ENCODE measurements around the gene TMEM25.
"Not testable (repeated sequence)": the region's sequence is repeated elsewhere in the genome, so short reads cannot be mapped to it uniquely, and the experiment has no call there.

TMEM25 gene

DNA sequence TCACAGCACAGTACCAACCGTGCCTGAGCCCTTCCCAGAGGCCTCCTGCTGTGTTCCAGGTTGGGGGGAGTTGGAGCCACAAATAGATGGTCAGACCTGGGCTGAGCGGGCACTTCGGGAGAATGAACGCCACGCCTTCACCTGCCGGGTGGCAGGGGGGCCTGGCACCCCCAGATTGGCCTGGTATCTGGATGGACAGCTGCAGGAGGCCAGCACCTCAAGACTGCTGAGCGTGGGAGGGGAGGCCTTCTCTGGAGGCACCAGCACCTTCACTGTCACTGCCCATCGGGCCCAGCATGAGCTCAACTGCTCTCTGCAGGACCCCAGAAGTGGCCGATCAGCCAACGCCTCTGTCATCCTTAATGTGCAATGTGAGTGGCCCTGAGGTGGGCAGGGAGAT is 1.1 kb downstream of the TMEM25 start:
- DNase-seq (ENCODE audit: low read depth in 3 of 3), result no peak

DNA sequence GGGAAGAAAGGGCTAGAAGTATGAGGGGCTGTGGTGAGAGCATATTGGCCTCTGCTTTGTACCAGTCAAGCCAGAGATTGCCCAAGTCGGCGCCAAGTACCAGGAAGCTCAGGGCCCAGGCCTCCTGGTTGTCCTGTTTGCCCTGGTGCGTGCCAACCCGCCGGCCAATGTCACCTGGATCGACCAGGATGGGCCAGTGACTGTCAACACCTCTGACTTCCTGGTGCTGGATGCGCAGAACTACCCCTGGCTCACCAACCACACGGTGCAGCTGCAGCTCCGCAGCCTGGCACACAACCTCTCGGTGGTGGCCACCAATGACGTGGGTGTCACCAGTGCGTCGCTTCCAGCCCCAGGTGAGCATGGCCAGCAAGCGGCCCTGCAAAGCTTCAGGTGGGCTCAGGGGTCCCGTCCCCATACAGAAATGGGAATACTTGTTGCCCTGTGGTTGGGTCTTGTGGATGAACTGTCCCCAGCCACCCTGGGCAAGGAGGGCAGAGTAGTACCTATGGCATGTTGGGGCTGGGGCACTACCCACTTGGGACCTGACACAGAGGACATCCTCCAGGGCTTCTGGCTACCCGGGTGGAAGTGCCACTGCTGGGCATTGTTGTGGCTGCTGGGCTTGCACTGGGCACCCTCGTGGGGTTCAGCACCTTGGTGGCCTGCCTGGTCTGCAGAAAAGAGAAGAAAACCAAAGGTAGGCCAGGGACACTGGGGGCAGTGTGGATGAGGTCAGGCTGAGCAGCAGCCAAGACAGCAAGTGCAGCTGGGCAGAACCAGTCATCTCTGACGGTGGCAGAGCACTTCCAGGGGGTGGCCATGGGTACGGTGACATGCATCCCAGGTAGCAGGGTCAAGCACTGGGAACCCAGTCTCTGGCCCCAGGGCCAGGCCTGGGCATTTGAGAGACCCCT is 2.1 kb downstream of the TMEM25 start:
- DNase-seq (ENCODE audit: low read depth in 3 of 3), result no peak

DNA sequence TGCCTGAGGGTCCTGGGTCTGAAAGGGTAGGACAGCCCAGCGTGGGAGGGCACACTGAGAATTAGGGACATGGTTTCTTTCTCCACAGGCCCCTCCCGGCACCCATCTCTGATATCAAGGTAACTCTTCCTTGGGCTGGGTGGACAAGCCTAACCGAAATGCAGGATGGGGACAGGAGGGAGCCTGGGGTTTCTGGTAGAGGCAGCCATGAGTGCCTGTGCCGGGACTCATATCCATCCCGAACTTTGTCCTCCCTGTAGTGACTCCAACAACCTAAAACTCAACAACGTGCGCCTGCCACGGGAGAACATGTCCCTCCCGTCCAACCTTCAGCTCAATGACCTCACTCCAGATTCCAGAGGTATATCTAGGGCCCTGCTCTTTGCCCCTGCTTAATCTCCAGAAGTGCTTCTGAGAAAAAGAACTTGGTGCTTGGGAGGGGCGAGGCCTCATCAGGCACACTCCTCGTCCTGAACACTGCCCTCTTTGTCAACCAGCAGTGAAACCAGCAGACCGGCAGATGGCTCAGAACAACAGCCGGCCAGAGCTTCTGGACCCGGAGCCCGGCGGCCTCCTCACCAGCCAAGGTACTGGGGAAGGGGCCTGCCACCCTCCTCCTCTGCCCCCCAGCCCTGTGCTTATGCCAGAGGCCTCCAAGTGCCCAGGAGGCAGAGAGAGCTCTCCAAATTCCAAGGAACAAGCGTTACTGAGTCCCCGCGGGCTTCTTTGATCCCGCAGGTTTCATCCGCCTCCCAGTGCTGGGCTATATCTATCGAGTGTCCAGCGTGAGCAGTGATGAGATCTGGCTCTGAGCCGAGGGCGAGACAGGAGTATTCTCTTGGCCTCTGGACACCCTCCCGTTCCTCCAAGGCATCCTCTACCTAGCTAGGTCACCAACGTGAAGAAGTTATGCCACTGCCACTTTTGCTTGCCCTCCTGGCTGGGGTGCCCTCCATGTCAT is 3.1 kb downstream of the TMEM25 start:
- no peak for DNase-seq (ENCODE audit: low read depth in 3 of 3)

DNA sequence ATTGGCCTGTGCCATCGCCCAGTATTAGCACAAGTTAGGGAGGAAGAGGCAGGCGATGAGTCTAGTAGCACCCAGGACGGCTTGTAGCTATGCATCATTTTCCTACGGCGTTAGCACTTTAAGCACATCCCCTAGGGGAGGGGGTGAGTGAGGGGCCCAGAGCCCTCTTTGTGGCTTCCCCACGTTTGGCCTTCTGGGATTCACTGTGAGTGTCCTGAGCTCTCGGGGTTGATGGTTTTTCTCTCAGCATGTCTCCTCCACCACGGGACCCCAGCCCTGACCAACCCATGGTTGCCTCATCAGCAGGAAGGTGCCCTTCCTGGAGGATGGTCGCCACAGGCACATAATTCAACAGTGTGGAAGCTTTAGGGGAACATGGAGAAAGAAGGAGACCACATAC is 4.3 kb downstream of the TMEM25 start:
- no peak for DNase-seq (ENCODE audit: low read depth in 3 of 3)

DNA sequence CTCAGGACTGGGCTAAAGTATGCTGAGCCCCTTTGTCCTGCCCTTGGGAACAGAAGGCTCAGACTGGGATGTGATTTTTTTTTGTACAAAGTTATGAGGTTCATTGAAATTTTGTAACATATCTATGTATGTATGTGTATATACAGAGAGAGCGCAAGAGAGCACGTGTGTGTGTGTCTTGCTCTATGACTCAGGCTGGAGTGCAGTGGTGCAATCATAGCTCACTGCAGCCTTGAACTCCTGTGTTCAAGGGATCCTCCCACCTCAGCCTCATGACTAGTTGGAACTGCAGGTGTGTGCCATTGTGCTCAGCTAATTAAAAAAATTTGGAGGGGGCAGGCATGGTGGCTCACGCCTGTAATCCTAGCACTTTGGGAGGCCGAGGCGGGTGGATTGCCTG is 5.7 kb downstream of the TMEM25 start:
- no peak for DNase-seq (ENCODE audit: low read depth in 3 of 3)

DNA sequence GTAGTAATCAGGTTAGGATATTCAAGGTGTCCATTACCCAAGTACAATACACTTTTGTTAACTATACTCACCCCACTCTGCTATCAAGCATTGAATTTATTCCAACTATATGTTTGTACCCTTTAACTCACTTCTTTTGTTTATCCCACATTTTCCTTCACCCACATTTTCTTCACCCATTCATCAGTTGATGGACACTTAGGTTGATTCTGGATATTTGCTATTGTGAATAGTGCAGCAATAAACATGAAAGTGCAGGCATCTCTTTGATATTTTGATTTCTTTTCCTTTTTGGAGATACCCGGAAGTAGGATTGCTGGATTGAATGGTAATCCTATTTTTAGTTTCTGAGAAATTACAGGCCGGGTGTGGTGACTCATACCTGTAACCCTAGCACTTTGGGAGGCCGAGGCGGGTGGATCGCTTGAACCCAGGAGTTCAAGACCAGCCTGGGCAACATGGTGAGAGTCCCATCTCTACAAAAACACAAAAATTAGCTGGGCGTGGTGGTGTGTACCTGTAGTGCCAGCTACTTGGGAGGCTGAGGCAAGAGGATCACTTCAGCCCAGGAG is 6.5 kb downstream of the TMEM25 start:
- no peak for DNase-seq (ENCODE audit: low read depth in 3 of 3)

DNA sequence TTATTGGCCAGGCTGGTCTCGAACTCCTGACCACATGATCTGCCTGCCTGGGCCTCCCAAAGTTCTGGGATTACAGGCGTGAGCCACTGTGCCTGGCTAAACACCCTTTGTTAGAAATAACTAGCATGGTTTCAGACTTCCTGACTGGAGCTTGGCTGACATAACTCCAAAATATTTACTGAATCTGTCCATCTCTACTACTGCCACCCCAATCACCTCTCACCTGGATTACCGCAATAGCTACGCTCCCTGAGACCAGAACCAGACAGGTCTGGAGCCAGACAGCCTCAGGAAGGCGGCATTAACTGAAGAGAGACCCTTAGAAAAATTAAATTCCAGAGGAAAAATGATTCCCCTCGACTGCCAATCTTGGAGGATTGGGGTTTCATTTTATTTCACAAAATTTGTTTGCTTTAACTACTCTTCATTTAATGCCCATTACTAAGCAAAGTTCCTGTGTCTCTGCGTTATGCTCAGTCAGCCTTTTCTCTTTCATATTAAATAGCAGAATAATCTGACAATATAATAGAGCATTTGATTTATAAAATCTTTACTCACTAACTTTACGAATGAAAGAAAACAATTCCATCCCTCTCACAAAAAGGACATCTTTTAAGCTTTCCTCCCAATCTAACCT is 13.1 kb downstream of the TMEM25 start:
- DNase-seq (ENCODE audit: low read depth in 3 of 3), result no peak

DNA sequence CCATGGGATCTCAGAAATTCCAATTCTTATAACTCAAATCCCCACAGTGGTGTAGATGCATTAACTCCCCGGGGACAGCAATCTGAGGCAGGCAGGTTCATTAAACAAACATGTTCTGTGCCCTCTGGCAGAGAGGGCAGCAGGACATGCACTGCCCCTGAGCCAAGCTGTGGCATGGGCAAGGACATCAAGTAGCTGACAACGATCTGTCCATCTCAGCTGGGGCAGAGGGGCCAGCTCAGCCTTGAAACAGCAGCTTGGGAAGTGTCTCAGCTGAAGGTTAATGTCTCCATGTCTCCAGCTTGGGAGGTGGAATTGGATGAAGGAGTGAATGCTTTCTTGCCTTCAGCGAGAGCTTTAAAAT is 13.6 kb downstream of the TMEM25 start:
- no peak for DNase-seq (ENCODE audit: low read depth in 3 of 3)

DNA sequence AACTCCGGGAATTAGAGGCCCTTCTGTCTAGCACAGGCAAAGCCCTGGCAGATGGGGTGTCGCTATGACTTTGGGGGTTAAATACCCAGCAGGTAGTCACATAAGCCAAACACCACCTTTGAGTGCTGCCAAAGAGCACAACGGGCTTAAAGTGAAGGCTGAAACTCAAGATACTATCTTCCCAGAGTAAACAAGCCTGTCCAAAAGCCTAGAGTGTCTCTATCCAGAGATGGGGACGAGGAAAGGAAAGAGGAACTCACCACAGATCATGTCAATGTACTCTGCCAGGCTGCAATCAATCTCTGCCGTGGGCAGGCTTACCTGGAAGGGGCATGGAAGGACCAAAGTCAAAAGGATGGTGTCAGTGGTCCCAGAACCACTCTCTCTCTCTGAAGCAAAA is 14.5 kb downstream of the TMEM25 start:
- no peak for DNase-seq (ENCODE audit: low read depth in 3 of 3)

DNA sequence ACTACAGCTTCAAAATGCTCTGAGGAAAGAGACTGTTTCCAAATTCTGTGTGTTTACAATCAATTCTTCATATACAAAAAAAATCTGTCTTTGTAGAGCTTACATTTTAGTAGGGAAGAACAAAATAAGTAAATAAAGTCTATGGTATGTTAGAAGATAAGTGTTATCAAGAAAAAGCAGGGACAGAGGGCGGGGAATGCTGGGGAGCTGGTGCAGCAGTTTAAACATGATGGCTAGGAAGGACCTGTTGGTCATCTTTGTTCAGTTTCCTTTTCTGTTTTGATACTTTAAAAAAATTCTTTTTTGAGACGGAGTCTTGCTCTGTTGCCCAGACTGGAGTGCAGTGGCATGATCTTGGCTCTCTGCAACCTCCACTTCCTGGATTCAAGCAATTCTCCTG is 16.1 kb downstream of the TMEM25 start:
- no peak for DNase-seq (ENCODE audit: low read depth in 3 of 3)

DNA sequence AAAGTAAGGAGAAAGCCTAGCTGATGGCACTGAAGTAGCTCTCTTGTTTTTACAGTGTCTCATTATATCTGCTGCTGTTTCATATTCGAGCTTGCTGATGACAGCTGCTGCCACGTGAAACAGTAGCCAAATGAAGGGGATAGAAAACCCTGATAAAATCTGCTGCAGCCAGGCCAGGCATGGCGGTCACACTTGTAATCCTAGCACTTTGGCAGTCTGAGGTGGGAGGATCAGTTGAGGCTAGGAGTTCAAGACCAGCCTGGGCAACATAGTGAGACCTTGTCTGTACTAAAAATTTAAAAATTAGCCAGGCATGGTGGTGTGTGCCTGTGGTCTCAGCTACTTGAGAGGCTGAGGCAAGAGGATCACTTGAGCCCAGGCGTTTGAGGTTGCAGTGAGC is 21.3 kb downstream of the TMEM25 start:
- DNase-seq (ENCODE audit: low read depth in 3 of 3), result no peak

DNA sequence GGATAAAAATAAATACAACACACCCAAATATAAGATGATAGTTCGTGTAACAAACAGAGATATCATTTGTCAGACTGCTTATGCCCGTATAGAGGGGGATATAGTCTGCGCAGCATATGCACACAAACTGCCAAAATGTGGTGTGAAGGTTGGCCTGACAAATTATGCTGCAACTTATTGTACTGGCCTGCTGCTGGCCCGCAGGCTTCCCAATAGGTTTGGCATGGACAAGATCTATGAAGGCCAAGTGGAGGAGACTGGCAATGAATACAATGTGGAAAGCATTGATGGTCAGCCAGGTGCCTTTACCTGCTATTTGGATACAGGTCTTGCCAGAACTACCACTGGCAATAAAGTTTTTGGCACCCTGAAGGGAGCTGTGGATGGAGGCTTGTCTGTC is 29.8 kb downstream of the TMEM25 start:
- no peak for DNase-seq (ENCODE audit: low read depth in 3 of 3)

DNA sequence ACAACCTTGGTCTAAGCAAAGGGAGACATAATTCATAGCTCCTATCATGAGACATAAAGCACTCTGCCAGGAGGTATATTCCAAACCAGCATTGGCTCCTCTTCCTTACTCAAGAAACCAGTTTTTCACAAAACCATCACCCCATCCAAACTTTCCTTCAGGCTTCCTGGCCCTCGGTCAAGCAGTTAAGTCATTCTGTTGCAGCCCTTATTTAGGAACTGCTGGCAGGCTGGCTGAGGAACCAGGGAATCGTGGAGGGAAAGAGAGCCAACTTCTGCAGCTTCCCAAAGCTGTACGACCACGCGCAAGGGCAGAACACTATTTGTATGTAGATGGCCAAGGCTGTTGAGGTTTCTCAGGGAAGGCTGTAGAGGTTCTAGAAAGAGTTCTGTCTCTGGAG is 34.1 kb downstream of the TMEM25 start:
- no peak for DNase-seq (ENCODE audit: low read depth in 3 of 3)

DNA sequence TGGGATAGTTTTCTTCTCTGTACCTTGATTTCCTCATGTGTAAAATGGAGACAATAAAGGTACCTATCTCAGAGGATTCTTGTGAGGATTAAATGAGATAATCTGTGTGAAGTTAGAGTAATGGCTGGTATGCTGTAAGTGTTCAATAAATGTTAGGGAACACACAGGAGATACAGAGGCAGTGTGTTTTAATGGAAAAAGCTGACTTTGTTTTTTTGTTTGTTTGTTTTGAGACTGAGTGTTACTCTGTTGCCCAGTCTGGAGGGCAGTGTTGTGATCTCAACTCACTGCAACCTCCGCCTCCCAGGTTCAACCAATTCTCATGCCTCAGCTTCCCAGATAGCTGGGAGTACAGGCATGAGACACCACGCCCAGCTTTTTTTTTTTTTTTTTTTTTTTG is 38.7 kb downstream of the TMEM25 start:
- no peak for DNase-seq (ENCODE audit: low read depth in 3 of 3)

DNA sequence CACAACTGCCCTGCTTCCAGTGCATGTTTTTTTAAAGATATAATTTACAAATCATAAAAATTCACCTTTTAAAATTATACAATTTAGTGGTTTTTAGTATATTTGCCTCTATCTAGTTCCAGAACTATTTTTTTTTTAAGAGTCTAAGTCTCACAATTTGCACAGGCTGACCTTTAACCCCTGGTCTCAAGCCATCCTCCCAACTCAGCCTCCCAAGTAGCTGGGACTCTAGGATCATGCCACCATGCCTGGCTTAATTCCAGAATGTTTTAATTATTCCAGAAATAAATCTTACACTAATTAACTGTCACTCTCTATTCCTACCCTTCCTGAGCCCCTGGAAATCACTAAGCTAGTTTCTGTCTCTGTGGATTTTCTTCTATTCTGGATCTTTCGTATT is 39.8 kb downstream of the TMEM25 start:
- DNase-seq (ENCODE audit: low read depth in 3 of 3), result no peak

DNA sequence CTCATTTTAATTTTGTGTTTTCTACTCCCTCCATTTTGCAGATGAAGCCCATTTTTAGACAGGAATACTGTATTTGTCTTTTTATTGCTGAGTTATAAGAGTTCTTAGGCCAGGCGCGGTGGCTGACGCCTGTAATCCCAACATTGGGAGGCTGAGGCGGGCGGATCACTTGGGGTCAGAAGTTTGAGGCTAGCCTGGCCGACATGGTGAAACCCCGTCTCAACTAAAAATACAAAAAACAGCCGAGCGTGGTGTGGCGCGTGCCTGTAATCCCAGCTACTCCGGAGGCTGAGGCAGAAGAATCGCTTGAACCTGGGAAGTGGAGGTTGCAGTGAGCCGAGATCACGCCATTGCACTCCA is 40.7 kb downstream of the TMEM25 start:
- DNase-seq (ENCODE audit: low read depth in 3 of 3), result not testable (repeated sequence)

DNA sequence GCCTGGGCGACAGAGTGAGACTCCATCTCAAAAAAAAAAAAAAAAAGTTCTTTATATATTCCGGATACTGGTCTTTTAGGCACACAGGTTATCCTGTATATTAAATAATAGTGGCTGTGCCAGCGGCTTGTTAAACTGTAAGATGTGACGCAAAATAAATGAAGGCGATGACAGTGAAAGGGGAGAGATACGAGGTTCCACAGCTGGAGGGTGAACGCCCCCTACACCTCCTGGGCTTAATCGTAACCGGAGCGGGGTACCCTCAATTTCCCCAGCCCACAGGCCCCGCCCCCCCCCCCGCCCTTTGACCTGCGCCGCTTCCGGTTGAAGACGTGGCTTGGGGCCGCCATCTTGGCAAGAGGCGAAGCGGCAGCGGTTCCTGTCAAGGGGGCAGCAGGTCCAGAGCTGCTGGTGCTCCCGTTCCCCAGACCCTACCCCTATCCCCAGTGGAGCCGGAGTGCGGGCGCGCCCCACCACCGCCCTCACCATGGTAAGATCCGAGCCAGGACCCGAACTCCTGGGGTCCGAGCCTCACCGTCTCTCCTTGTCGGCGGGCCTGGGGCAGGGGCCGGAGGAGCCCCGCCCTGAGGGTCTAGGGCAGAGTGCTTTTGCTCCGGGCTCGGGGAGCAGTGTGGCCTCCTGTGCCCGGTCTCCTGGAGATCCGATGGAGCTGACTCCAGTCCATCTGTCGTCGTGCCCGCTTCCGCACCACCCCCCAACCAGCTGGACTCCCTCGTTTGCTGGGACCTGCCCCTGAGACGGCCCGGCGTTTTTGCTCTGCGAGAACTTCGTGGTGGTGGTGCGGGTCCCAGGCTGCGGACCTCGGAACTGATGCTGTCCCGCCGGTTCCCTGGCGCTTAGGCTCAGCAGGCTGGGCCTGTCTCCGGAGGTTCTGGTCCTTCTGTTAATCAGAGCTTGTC is 41.3 kb downstream of the TMEM25 start, which contains the start of gene ARCN1:
ARCN1 (plus strand) TSS at position 349 of the 920 bp plus-strand sequence; CDS start at position 488, 139 bp downstream.
- DNase-seq (ENCODE audit: low read depth in 3 of 3), result peak; percentile 50 to 61 (median 54)

DNA sequence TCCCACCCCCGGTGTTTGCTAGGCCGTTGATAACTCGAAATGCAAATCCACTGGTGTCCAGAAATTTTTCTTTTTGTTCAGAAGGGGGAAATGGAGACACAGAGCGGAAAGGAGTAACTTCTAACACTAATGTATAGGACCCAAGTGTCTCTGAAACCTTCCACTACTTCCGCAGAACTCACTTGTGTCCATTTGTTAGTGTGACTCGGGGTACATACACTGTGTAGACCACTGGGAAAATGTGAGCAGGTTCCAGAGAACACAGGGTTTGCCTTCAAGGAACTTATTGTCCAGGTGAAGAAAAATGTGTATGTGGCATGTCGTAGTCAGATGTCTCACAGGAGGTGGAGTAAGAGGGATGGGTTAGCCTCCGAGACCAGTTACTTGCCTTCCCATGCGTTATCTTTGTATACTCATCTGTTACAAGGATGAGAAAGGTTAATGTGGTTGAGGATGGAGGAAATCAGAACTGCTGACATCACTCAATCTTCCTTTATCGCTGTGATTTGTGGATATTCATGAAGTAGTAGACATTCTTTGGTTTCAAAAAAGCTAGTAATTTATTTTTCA is 42.1 kb downstream of the TMEM25 start:
- peak in 1 of 3 donors; percentile 10 for DNase-seq (ENCODE audit: low read depth in 3 of 3)

DNA sequence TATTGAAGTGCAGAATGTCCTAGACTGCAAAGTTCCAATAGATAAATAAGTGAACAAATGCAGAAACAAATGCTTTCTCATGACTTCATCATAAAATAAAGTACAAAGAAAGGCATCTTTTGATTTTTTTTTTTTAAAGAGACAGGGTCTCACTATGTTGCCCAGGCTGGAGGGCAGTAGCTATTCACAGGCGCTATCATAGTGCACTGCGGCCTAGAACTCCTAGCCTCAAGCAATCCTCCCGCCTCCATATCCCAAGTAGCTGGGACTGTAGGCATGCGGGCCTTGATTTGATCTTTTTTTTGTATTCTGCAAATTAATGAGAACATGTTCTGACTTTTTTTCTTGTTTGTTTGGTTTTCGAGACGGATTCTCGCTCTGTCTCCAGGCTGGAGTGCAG is 43.6 kb downstream of the TMEM25 start:
- DNase-seq (ENCODE audit: low read depth in 3 of 3), result no peak

DNA sequence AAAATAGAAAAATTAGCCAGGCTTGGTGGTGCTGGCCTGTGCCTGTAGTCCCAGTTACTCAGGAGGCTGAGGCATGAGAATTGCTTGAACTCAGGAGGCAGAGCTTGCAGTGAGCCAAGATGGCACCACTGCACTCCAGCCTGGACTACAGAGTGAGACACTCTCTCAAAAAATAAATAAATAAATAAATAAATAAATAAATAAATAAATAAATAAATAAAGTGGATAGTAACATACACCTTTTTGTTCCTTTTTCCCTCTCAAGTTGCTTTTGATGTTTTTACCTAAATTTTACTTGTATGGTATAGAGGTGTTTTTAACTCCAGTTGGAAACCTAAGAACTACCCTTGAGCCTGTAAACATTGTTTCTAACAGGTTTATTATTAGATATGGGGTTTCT is 47.0 kb downstream of the TMEM25 start:
- DNase-seq (ENCODE audit: low read depth in 3 of 3), result not testable (repeated sequence)

Measured in stimulated activated CD4-positive, alpha-beta T cell treated with anti-CD3 and anti-CD28 coated beads, TNF-alpha, amount 100 ng/mL, for 48 hours (primary cell).